ENCODE results near the gene SUPT5H. TPM values are rescaled to one million over a fixed set of nuclear protein-coding genes. Genes with fewer than 3 reads are reported as not detected.
A peak's percentile ranks its signal among the peaks of the same experiment; 100 is the strongest.

The SUPT5H gene
- total RNA-seq, 1 experiment from 2014 or later = 122 TPM

DNA sequence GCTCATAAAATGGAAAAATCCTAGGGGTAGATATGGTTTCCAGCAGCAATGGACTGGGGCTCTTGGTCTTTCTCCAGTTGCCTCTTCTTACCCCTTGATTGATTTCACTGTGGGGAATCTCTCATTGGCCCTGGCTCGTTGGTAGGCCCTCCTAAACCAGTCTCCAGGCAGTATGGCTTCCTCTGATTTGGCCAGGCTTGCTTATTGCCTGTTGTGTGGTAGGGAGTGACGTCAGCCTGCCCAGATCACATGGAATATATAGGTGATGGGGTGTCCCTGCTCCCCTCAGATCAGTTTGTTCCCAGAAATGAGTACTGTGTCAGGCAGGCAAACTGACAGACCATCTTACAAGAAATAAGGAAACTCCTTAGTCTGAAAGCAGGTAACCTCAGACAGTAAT is 63.9 kb downstream of the SUPT5H start:
- Mint-ChIP-seq H3K27me3 (ENCODE audit: insufficient read depth, unreplicated experiment) (peaks cover 41% of the 10 kb centered on the region), H3K4me1 (ENCODE audit: insufficient read depth, unreplicated experiment) (no peaks in the 10 kb centered on the region), H3K4me3 (ENCODE audit: unreplicated experiment) (no peak overlapping the region), H3K27ac (ENCODE audit: low read depth, unreplicated experiment) (no peak overlapping the region), H3K36me3 (ENCODE audit: insufficient read depth, unreplicated experiment) (no peaks in the 10 kb centered on the region), H3K9me3 (ENCODE audit: unreplicated experiment) (no peaks in the 10 kb centered on the region)
- POLR2A ChIA-PET = interaction anchor here (0.6 kb wide), 1 partner anchor 165 kb away, joined by 3 read pairs; no protein-coding TSS in a partner anchor
- CTCF ChIA-PET = interaction anchor here (0.6 kb wide), 2 partner anchors 30 to 69 kb away, joined by 3 read pairs; no protein-coding TSS in a partner anchor
- DNase-seq (ENCODE audit: unreplicated experiment) = no peak
- no TSS peak for BruUV-seq (replicated peaks)
- intact Hi-C loops (cut with micrococcal nuclease) = no loop called here
- TF ChIP-seq, protein P1, sequence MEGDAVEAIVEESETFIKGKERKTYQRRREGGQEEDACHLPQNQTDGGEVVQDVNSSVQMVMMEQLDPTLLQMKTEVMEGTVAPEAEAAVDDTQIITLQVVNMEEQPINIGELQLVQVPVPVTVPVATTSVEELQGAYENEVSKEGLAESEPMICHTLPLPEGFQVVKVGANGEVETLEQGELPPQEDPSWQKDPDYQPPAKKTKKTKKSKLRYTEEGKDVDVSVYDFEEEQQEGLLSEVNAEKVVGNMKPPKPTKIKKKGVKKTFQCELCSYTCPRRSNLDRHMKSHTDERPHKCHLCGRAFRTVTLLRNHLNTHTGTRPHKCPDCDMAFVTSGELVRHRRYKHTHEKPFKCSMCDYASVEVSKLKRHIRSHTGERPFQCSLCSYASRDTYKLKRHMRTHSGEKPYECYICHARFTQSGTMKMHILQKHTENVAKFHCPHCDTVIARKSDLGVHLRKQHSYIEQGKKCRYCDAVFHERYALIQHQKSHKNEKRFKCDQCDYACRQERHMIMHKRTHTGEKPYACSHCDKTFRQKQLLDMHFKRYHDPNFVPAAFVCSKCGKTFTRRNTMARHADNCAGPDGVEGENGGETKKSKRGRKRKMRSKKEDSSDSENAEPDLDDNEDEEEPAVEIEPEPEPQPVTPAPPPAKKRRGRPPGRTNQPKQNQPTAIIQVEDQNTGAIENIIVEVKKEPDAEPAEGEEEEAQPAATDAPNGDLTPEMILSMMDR (IDR thresholded peaks at IDR 0.05; ENCODE audit: unreplicated experiment) = no peak

- ChIA-PET CTCF (interaction anchor here (0.7 to 1.2 kb wide), 3 partner anchors 9 to 38 kb away, joined by 3 to 4 read pairs (median 3); partner anchors contain the start of gene EID2B), POLR2A (interaction anchor here (0.6 to 1.4 kb wide), 2 partner anchors 19 to 47 kb away, joined by 3 read pairs; partner anchors contain the start of gene EID2B)
- H3K4me1 Mint-ChIP-seq (ENCODE audit: insufficient read depth, unreplicated experiment) = peaks cover 8% of the 10 kb centered on the region
- no peak for DNase-seq (ENCODE audit: unreplicated experiment)
- no peaks in the 10 kb centered on the region for H3K9me3 Mint-ChIP-seq (ENCODE audit: unreplicated experiment)
- TF ChIP-seq, protein P1 (IDR thresholded peaks at IDR 0.05; ENCODE audit: unreplicated experiment) = no peak
- no peak overlapping the region for H3K4me3 Mint-ChIP-seq (ENCODE audit: unreplicated experiment)
- H3K27ac Mint-ChIP-seq (ENCODE audit: low read depth, unreplicated experiment) = no peak overlapping the region
- BruUV-seq (replicated peaks) = no TSS peak
- H3K27me3 Mint-ChIP-seq (ENCODE audit: insufficient read depth, unreplicated experiment) = peaks cover 50% of the 10 kb centered on the region
- no peaks in the 10 kb centered on the region for H3K36me3 Mint-ChIP-seq (ENCODE audit: insufficient read depth, unreplicated experiment)
- intact Hi-C loops (cut with micrococcal nuclease) = no loop called here
Measured at GRCh38 chr19:39512988-39513387, 67.6 kb downstream of the SUPT5H start.

GRCh38 chr19:39514840-39515550 is 69.6 kb downstream of the SUPT5H start, which contains the start of gene SELENOV:
Gene SELENOV (plus strand): TSS chr19:39515139. CDS start chr19:39515213, 74 bp downstream.
- Mint-ChIP-seq H3K27ac (ENCODE audit: low read depth, unreplicated experiment) (no peak within 1 kb of the TSS), H3K4me3 (ENCODE audit: unreplicated experiment) (peak within 1 kb of the TSS; percentile 44), H3K9me3 (ENCODE audit: unreplicated experiment) (no peaks in the 10 kb centered on the region), H3K27me3 (ENCODE audit: insufficient read depth, unreplicated experiment) (peaks cover 44% of the 10 kb centered on the region), H3K4me1 (ENCODE audit: insufficient read depth, unreplicated experiment) (peaks cover 8% of the 10 kb centered on the region), H3K36me3 (ENCODE audit: insufficient read depth, unreplicated experiment) (no peaks in the 10 kb centered on the region)
- ChIA-PET CTCF (interaction anchor here (0.5 kb wide), 1 partner anchor 626 kb away, joined by 3 read pairs; no protein-coding TSS in a partner anchor), POLR2A (no interaction called here)
- TF ChIP-seq, protein P1 (IDR thresholded peaks at IDR 0.05; ENCODE audit: unreplicated experiment) = no peak
- intact Hi-C loops (cut with micrococcal nuclease) = no loop called here
- no peak for DNase-seq (ENCODE audit: unreplicated experiment)
- BruUV-seq (replicated peaks) = no TSS peak

DNA sequence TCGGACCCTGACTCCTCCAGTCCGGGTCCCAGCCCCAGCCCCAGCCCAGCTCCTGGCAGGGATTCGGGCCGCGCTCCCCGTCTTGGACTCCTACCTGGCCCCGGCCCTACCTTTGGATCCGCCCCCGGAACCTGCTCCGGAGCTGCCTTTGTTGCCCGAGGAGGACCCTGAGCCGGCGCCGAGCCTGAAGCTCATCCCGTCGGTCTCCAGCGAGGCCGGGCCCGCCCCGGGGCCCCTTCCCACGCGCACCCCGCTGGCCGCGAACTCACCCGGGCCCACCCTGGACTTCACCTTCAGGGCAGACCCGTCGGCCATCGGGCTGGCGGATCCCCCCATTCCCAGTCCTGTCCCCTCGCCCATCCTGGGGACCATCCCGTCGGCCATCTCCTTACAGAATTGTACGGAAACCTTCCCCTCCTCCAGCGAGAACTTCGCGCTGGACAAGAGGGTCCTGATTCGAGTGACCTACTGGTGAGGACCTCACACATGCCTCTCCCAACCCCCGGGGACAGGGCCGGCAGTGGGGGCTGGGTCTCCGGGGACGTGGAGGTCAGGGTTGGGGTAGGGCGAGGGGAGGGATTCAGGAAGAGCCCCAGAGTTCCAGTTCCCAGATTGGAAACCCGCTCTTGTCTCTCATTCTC is 70.3 kb downstream of the SUPT5H start:
- H3K9me3 Mint-ChIP-seq (ENCODE audit: unreplicated experiment) = no peaks in the 10 kb centered on the region
- no peak overlapping the region for H3K27ac Mint-ChIP-seq (ENCODE audit: low read depth, unreplicated experiment)
- CTCF ChIA-PET = interaction anchor here (0.5 kb wide), 1 partner anchor 626 kb away, joined by 3 read pairs; no protein-coding TSS in a partner anchor
- BruUV-seq (replicated peaks) = no TSS peak
- H3K4me3 Mint-ChIP-seq (ENCODE audit: unreplicated experiment) = peak overlapping the region; percentile 1
- H3K4me1 Mint-ChIP-seq (ENCODE audit: insufficient read depth, unreplicated experiment) = peaks cover 8% of the 10 kb centered on the region
- peaks cover 44% of the 10 kb centered on the region for H3K27me3 Mint-ChIP-seq (ENCODE audit: insufficient read depth, unreplicated experiment)
- intact Hi-C loops (cut with micrococcal nuclease) = no loop called here
- TF ChIP-seq, protein P1 (IDR thresholded peaks at IDR 0.05; ENCODE audit: unreplicated experiment) = no peak
- H3K36me3 Mint-ChIP-seq (ENCODE audit: insufficient read depth, unreplicated experiment) = no peaks in the 10 kb centered on the region
- POLR2A ChIA-PET = interaction anchor here (0.7 kb wide), 1 partner anchor 25 kb away, joined by 3 read pairs; the partner anchor contains the start of gene EID2
- no peak for DNase-seq (ENCODE audit: unreplicated experiment)
